ENCODE measurements around the gene SUMO3. TPM values are rescaled to one million over a fixed set of nuclear protein-coding genes. Genes with fewer than 3 reads are reported as not detected.
"Not testable (repeated sequence)": the region's sequence is repeated elsewhere in the genome, so short reads cannot be mapped to it uniquely, and the experiment has no call there.

Gene SUMO3
- total RNA-seq, 1 experiment from 2014 or later, result 153 TPM

DNA sequence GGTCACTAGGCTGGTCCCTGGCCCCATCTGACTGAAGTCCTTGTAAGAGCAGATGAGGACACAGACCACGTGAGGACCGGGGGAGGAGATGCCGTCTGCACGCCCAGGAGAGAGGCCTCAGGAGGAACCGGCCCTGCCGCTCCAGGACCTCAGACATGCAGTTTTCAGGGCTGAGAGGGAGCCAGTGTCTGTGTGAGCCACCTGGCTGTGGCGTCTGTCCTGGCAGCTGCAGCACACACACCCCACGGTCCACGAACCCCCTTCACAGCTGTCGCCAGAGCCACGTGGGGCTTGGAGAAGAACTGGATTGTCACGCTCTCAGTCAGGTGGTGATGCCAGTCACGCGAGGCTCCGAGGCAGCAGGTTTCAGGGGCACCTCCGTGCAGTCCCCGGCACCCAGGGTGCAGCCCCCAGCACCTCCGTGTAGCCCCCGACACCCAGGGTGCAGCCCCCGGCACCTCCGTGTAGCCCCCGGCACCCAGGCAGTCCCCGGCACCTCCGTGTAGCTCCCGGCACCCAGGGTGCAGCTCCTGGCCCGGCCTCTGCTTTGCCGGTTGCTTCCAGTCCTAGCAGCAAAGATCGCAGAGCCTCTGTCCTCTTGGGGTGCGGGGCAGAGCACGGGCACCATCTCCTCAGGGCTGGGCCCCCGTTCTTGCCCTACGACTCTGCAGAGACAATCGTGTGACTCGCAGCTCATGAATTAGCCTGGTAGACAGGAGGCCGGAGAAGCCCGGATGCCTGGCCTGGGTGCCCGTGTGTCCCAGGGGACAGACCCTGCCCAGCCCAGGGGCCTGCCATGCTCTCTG, 19.0 kb upstream of the SUMO3 start:
- Histone ChIP-seq H3K27me3 (no peaks in the 10 kb centered on the region), H3K36me3 (no peaks in the 10 kb centered on the region), H3K9me3 (no peaks in the 10 kb centered on the region), H3K4me3 (no peak overlapping the region)
- DNase-seq, result peak; percentile 23

DNA sequence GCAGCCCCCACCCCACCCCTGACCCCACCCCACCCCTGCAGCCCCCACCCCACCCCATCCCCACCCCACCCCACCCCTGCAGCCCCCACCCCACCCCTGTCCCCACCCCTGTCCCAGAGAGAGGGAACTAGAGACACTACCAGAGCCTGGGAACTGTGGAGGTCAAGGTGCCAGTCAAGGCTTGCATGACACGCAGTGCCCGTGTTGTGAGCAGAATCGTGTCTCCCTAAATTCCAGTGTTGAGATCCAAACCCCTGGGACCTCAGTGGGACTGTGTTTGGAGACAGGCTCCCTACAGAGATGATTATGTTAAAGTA, 18.4 kb upstream of the SUMO3 start:
- Histone ChIP-seq H3K4me3 (no peak overlapping the region), H3K36me3 (no peaks in the 10 kb centered on the region), H3K9me3 (no peaks in the 10 kb centered on the region), H3K27me3 (no peaks in the 10 kb centered on the region)
- DNase-seq, result no peak

DNA sequence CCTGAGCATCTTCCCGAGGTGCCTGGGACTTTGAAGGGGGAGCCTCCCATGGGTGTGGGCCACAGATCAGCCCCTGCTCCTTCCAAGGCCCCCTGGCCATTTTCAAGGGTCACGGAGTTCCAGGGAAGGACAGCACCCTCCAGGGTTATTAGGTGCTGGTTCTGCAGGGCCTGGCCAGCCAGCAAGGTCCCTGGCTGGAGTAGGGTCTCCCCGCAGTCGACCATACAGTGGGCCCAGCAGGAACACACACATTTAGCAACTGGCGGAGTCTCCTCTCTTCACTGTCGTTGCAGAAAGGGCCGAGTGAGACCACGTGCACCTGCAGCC, 17.7 kb upstream of the SUMO3 start:
- Histone ChIP-seq H3K9me3 (no peaks in the 10 kb centered on the region), H3K27me3 (no peaks in the 10 kb centered on the region), H3K4me3 (no peak overlapping the region), H3K36me3 (no peaks in the 10 kb centered on the region)
- DNase-seq, result no peak

DNA sequence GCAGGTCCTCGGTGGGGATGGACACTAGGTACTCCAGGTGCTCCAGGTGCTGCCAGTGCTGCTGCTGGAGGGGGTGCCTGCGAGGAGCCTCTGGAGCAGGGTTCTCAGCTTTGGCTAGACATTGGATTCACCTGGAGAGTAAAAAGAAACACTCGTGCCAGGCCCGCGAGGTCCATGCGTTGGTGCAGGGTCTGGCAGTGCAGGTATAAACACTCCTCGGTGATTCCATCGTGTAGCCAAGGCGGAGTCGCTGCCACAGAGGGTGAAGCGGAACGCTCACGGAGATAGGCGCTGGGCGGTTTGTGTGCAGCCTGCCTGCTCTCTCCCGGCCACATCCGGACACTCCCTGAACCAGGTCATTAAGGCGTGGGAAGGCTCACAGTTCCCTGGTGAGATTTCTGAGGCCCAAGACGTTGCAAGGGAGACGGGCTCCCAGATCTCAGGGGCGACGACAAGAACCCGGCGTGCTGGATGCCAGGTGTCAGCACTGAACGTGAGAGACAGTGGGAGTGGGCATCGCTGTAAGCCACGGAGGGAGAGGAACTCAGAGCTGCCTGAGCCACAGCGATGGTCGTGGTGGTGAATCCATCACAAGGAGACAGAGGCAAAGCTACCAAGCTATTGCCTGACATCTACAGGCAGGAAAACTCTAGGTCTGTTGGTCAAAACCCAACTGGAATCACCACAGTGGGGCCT, 17.2 kb upstream of the SUMO3 start:
- no peaks in the 10 kb centered on the region for H3K27me3 ChIP-seq
- H3K4me3 ChIP-seq, result no peak overlapping the region
- H3K36me3 ChIP-seq, result no peaks in the 10 kb centered on the region
- no peak for DNase-seq
- no peaks in the 10 kb centered on the region for H3K9me3 ChIP-seq

DNA sequence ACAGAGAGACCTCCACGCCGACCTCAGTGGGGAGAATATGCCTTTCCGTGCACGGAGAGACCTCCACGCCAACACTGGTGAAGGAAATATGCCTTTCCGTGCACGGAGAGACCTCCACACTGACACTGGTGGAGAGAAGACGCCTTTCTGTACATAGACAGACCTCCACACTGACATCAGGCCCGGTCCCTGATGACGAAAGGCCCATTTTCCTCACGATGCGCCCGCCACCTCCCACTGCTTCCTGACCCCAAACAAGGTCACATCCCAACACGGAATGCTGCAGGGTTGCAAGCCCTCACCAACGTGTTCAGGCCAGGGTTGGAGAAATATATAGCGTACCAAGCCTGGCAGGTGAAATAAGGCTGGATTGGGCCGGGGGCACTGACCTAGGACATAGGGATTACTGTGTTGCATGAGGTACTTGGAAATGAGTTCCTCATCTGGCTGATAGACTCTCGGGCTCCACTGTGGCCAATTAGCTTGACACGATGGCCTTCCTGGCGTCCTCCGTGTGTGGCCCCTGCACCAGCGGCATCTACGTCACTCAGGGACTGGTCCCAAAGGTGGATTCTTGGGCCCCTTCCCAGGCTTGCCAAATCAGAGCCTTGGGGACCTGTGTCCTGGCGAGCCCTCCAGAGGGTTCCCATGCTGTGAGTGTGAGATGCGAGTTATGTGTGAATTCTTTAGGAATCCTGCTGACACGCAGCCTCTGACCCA, 16.5 kb upstream of the SUMO3 start:
- DNase-seq, result no peak

DNA sequence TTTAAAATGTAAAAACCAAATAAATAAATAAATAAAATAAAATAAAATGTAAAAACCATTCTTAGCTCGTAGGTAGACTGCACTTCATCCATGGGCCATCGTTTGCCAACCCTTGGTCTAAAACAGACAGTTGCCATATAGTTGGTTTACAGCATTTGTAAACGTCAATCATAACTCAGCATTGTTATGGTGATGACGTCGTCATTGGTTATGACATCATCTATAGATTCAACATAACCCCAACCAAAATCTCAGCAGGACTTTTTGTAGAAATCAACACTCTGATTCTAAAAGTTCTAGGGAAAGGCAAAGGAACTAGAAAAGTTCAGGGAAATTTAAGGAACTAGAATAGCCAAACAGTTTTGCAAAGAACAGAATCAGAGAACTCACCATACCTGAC, 15.8 kb upstream of the SUMO3 start:
- Histone ChIP-seq H3K4me3 (no peak overlapping the region), H3K36me3 (no peaks in the 10 kb centered on the region), H3K9me3 (peaks cover 12% of the 10 kb centered on the region), H3K27me3 (no peaks in the 10 kb centered on the region)
- no peak for DNase-seq

More for the DNA sequence above, 16.5 kb upstream of the SUMO3 start:
- H3K4me3 ChIP-seq, result no peak overlapping the region
- peaks cover 5% of the 10 kb centered on the region for H3K9me3 ChIP-seq
- no peaks in the 10 kb centered on the region for H3K27me3 ChIP-seq
- H3K36me3 ChIP-seq, result no peaks in the 10 kb centered on the region

DNA sequence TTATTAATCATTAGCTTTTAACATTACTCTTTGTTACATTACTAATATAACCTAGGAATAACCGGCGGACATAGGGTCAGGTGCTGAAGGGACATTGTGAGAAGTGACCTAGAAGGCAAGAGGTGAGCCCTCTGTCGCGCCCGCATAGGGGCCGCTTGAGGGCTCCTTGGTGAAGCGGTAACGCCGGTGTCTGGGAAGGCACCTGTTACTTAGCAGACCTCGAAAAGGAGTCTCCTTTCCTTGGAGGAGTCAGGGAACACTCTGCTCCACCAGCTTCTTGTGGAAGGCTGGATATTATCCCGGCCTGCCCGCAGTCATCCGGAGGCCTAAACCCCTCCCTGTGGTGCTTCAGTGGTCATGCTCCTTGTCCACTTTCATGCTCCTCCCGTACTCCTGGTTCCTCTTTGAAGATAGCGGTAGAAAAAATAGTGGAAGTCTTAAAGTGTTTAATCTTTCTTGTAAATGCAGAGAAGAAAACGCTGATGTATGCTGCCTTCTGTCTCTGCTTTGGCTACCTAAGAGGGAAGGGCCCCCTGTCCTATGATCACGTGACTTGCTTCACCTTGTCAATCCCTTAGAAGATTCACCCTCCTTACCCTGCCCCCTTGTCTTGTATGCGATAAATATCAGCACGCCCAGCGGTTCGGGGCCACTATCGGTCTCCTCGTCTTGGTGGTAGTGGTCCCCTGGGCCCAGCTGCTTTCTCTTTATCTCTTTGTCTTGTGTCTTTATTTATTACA, 14.8 kb upstream of the SUMO3 start:
- not testable (repeated sequence) for H3K36me3 ChIP-seq, DNase-seq, H3K4me3 ChIP-seq, H3K27me3 ChIP-seq
- peaks cover 22% of the 10 kb centered on the region for H3K9me3 ChIP-seq

DNA sequence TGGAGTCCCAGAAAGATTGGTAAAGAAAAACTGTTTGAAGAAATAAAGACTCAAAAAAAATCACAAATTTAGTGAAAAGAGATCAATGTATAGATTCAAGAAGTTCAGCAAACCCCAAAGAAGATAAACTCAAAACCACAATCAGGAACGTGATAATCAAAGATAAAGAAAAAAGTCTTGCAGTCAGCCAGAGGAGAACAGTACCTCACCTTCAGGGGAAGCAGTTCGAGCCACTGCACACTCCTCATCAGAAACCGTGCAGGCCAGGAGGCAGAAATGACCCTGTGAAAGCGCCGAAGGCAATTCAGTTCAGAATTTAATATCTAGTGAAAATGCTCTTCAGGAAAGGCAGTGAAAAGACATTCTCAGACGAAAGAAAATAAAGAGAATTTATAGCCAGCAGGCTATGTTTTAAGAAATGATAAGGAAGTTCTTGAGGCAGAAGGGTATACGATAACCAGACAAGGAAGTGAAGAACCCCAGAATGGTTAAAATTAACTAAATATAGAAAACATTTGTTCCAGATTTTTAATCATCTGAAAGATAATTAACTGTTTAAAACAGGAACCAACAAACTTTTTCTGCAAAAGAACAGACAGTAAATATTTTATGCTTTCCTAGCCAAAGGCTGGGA, 13.5 kb upstream of the SUMO3 start:
- 0 out of 2 replicates have a peak, but pooled peaks cover 2% of the 10 kb centered on the region for H3K27me3 ChIP-seq
- DNase-seq, result no peak
- peaks cover 23% of the 10 kb centered on the region for H3K9me3 ChIP-seq
- H3K36me3 ChIP-seq, result no peaks in the 10 kb centered on the region
- H3K4me3 ChIP-seq, result no peak overlapping the region

DNA sequence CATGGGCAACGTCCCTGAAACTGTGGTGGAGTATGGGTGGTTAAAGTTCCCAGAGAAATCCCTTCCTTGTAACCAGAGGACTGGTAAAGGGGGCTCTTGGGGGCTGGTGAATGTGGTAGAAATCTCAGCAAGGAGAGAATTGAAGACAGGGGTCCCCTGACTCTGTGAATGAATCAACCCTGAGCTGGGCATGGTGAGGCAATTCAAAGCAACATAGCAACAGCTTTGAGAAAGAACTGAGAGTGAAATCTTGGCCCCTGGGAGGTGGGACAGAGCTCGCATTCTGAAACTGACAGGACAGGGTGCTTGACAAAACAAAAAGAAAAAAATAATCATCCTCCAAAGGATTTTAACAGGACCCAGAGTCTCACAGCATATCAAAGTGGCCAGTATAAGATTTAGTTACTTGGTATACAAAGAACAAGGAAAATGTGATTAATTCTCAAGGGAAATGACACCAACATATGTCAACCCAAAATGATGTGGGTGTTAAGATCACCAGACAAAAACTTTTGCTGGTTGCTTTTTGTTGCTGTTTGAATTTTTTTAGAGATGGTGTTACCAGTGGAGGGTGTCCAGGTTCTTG, 11.7 kb upstream of the SUMO3 start:
- Histone ChIP-seq H3K9me3 (peaks cover 26% of the 10 kb centered on the region), H3K4me3 (no peak overlapping the region), H3K27me3 (0 out of 2 replicates have a peak, but pooled peaks cover 2% of the 10 kb centered on the region), H3K36me3 (no peaks in the 10 kb centered on the region)
- no peak for DNase-seq

DNA sequence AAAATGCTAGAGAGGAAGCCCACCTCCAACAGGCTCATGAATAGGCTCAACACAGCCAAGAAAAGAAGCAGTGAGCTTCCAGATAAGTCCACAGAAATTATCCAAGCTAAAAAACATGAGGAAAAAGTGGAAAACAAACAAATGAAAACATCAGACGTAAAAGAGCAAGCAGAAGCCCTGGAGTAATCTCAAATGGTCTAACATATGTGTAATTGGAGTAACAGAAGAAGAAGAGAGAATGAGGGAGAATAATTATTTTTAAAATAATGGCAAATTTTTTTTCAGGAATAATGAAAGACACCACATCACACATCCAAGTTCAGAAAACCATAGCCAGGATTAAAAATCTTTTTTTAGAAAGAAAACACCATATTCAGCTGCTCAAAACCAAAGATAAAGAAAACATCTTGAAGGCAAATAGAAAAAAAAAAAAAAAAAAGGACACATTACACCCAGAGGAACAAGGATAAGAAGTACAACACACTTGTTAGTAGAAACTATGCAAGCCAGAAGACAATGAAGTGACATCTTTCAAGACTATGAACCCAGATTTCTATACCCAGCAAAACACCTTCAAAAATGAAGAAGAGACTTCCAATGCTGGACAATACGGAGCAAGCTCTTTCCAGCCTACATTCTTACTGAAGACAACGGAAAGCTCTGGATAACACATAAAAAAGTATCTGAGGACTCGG, 10.6 kb upstream of the SUMO3 start:
- H3K9me3 ChIP-seq, result peaks cover 29% of the 10 kb centered on the region
- no peak for DNase-seq
- H3K4me3 ChIP-seq, result no peak overlapping the region
- no peaks in the 10 kb centered on the region for H3K36me3 ChIP-seq
- H3K27me3 ChIP-seq, result 0 out of 2 replicates have a peak, but pooled peaks cover 2% of the 10 kb centered on the region

DNA sequence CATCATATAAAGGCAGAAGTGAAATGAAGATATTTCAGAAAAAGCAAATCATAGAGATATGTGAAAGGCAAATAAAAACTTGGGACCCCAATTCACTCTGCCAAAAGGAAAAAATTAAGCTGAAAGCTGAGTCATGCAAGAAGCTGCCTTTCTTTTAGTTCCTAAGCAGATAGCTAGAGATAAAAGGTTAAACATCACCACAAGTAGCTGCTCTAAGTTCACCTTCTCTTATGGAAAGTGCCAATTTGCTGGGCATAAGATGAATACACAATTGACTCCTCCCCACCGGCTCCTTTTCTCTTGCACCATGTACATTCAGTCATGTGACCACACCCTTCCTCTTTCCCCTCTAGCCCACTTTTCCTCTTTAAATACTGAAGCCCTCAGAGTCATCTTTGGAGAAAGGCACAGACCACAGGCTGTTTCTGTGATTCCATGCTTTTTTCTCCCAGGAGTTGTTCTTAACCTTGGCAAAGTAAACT, 5.4 kb upstream of the SUMO3 start:
- Histone ChIP-seq H3K4me3 (no peak overlapping the region), H3K9me3 (peaks cover 44% of the 10 kb centered on the region), H3K36me3 (no peaks in the 10 kb centered on the region), H3K27me3 (0 out of 2 replicates have a peak, but pooled peaks cover 2% of the 10 kb centered on the region)
- DNase-seq, result no peak

DNA sequence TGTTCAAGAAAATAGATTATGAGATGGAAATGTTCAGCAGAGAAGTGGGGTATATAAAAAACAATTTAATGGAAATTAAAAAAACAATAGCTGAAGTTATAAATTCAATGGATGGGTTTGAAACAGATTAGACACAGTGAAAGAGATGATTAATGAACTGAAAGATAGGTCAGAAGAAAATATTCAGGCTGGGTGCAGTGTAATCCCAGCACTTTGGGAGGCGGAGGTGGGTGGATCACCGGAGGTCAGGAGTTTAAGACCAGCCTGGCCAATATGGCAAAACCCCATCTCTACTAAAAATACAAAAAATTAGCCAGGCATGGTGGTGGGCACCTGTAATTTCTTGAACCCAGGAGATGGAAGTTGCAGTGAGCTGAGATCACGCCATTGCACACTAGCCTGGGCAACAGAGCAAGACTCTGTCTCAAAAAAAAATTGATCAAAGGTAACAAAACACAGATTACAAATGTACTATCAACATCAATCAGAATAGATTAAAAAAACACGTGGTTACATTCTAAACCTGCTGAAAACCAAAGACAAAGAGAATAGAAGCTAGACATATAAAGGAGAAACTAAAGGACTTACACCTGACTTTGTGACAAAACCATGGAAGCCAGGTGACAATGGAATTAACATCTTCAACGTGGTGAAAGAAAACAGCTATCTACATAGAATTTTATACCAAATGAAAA, 4.8 kb upstream of the SUMO3 start:
- no peak for DNase-seq
- Histone ChIP-seq H3K9me3 (peaks cover 38% of the 10 kb centered on the region), H3K36me3 (no peaks in the 10 kb centered on the region)

DNA sequence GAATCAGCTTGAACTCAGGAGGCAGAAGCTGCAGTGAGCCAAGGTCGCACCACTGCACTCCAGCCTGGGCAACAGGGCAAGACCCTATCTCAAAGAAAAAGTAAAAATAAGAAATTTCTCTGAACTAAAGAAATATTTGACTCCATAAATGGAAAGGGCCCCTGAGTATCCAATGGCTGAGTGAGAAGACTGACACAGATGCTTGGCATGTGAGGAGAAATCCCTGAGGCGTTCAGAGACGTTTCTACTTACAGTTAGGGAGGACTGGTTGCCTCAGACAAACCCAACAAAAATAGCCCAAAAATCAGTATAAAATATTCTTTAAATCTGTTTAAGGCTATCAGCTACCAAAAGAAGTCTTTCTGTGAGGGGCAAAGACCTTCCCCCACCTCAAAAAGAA, 3.0 kb upstream of the SUMO3 start:
- Histone ChIP-seq H3K27me3 (no peaks in the 10 kb centered on the region), H3K36me3 (peaks cover 7% of the 10 kb centered on the region), H3K9me3 (peaks cover 35% of the 10 kb centered on the region), H3K4me3 (no peak overlapping the region)
- no peak for DNase-seq

More for the DNA sequence above, 4.8 kb upstream of the SUMO3 start:
- no peak overlapping the region for H3K4me3 ChIP-seq
- 0 out of 2 replicates have a peak, but pooled peaks cover 2% of the 10 kb centered on the region for H3K27me3 ChIP-seq

DNA sequence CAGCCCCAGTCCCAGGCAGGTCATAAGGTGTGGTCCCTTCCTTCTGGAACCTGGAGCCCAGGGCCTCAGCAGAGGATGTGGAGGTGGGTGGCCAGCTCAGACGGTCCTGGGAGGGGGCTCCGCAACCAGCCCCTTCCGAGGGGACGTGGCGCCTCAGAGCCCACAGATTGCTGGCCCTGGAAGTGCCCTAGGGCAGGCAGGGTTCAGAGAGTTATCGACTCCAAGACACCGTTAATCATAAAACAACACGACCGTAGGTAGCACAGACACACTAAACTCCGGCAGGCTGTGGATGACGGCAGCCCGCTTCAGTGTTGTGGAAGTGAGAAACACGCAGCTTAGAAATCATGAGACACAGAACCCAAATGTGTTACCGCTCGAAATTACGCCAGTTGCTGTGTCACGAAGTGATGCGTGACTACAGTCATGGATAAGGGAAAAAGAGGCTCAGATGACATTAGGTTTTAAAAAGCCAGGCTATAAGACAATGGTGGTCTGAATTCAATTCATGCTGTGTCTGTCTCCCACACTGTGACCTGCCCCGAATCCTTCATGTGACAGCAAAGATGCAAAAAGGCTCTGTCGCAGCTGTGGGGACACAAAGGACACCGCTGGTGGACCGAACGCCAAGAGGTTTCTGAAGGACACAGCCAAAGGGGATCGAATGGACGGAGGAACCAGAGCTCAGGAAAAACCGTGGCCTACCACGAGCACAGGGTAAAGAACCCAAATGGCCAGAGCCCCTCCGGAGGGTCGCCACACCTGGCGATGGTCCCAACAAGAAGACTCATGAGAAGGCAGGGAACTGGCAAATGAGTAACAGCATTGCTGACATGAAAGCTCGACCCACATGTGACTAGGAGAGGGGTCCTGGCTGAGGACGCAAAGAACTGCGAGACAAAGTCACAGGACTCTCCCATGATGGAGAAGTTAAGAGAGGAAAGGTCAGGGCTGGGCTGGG, 1.7 kb upstream of the SUMO3 start:
- no peak for DNase-seq
- Histone ChIP-seq H3K27me3 (no peaks in the 10 kb centered on the region), H3K4me3 (no peak overlapping the region), H3K9me3 (peaks cover 35% of the 10 kb centered on the region), H3K36me3 (peaks cover 9% of the 10 kb centered on the region)
